OCI-LY3 (cell line): Measurements from ENCODE around the gene NSUN6.

Source experiments
- EZH2phosphoT487 ChIP-seq: fragments of 200-600 bp; shearing (Covaris generic); IDR thresholded peaks from 2 replicates; pipeline ENCODE4 v1.6.1; 2018; ENCODE audit warnings: antibody characterized with exemption, mixed run types, low read depth
- TF ChIP-seq, protein P1 (sequence below): fragments of 200-600, 300-600 bp; sonication (generic); IDR thresholded peaks from 2 replicates; pipeline ENCODE4 v1.5.1; 2014; ENCODE audit warnings: antibody characterized with exemption, low read length, low read depth

DNA sequence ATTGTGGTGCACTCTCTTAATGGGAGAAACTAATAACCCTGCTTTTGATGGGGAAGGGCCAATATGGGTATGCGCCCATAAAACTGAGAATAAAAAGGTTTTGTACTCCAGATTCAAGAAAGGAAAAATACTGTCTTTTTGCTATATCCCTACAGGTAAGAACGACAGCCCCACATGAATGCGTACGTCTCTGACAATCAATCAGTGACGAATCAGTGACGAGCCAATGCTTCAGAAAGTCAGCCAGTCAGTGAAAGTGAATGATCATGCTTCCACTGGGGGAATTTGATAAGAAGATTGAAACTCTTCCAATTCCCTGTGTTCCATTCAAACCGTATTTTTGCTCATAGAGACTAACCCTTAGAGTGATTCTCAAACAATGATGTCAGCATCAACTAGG lies 34.2 kb upstream of the NSUN6 start:
- TF ChIP-seq, protein P1, sequence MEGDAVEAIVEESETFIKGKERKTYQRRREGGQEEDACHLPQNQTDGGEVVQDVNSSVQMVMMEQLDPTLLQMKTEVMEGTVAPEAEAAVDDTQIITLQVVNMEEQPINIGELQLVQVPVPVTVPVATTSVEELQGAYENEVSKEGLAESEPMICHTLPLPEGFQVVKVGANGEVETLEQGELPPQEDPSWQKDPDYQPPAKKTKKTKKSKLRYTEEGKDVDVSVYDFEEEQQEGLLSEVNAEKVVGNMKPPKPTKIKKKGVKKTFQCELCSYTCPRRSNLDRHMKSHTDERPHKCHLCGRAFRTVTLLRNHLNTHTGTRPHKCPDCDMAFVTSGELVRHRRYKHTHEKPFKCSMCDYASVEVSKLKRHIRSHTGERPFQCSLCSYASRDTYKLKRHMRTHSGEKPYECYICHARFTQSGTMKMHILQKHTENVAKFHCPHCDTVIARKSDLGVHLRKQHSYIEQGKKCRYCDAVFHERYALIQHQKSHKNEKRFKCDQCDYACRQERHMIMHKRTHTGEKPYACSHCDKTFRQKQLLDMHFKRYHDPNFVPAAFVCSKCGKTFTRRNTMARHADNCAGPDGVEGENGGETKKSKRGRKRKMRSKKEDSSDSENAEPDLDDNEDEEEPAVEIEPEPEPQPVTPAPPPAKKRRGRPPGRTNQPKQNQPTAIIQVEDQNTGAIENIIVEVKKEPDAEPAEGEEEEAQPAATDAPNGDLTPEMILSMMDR, result no peak
- no peak for TF ChIP-seq EZH2phosphoT487
